G401 (cell line): ENCODE data around the gene CR1. TPM values are rescaled to one million over a fixed set of nuclear protein-coding genes. Genes with fewer than 3 reads are reported as not detected.
A peak's percentile ranks its signal among the peaks of the same experiment; 100 is the strongest.
"Not testable (repeated sequence)": the region's sequence is repeated elsewhere in the genome, so short reads cannot be mapped to it uniquely, and the experiment has no call there.

Experiments used
- DNase-seq: peaks from one replicate; pipeline ENCODE4 v3.0.0-alpha.2; 2015; ENCODE audit warnings: low spot score
- in situ Hi-C: cut with HindIII; loops from 2 replicates; pipeline ENCODE4 v1.10.0; 2016; ENCODE audit warnings: low sequenced_read_pairs, mixed read lengths
- total RNA-seq: library from RNA; depleted of rRNA; stranded (reverse); fragments of >200 nt; shearing (Covaris generic); gene quantifications from 2 replicates; pipeline ENCODE4 v1.2.3, GENCODE V29; 2014; rRNA removed

CR1 gene
- total RNA-seq, 1 experiment from 2014 or later = not detected

- DNase-seq = no peak
- in situ Hi-C loops = no loop called here
Observed at GRCh38 chr1:207658408-207658807, 162.5 kb downstream of the CR1 start.

DNA sequence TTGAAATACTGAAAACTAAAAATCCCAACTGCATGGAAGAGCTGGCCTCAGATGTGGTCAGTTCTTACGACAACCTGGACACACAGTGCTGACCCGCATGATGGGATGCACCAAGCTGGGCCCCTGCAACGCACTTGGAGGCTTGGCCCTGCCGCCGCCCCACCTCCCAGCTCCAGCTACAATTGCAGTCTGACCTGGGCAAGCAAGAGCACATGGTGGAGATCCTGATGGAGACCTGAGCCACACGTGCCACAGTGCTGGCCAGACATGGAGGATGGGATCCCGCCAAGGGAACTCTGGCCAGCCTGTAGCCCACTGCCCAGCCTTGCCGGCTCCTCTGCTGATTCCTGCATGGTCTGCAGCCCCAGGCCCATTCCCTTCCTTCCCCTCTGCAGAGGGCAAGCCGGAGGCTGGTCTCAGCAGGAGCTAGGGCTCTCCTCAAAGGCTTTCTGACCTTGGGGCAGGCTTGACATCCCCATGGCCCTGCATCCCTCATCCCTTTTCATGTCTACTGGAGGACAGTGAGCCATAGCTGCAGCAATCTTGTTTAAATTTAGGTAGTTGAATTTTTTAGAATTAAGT lies 163.0 kb downstream of the CR1 start:
- in situ Hi-C loops = no loop called here
- DNase-seq = no peak

GRCh38 chr1:207659545-207660153 lies 163.7 kb downstream of the CR1 start:
- in situ Hi-C loops = no loop called here
- DNase-seq = no peak

GRCh38 chr1:207661420-207661819 lies 165.5 kb downstream of the CR1 start:
- DNase-seq, in situ Hi-C loops: not testable (repeated sequence)

DNA sequence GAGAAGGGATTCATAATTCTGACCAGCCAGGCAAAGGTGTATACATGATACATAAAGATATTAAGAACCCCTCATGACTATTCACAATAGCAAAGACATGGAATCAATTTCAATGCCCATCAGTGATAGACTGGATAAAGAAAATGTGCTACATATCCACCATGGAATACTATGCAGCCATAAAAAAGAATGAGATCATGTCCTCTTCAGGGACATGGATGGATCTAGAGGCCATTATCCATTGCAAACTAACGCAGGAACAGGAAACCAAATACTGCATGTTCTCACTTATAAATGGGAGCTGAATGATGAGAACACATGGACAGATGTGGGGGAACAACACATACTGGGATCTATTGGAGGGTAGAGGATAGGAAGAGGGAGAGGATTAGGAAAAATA lies 170.4 kb downstream of the CR1 start:
- DNase-seq = no peak
- in situ Hi-C loops = no loop called here

- in situ Hi-C loops = no loop called here
- no peak for DNase-seq
Observed at GRCh38 chr1:207669528-207670009, 173.6 kb downstream of the CR1 start.

- DNase-seq = no peak
- in situ Hi-C loops = no loop called here
Observed at GRCh38 chr1:207670192-207670591, 174.2 kb downstream of the CR1 start.

DNA sequence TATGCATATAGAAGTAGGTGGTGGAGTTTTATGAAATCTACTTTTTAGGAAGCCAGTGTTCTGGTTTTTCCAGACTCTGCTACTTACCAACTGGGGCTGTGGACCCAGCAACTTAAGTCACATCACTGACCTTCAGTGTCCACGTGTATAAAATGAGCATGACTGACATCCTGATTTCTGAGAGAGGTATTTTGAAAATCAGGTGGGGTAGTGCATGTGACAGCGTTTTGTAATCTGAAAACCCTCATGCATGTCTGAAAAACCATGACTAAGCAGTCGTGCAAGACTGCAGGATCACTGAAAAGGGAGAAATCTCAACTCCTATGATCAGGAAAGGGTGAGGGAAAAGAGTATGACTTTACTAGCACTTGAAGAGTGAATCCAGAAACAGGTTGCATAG lies 175.0 kb downstream of the CR1 start:
- DNase-seq = no peak
- in situ Hi-C loops = no loop called here

GRCh38 chr1:207672522-207673130 lies 176.7 kb downstream of the CR1 start:
- in situ Hi-C loops = no loop called here
- peak; percentile 16 for DNase-seq

GRCh38 chr1:207673399-207673798 lies 177.4 kb downstream of the CR1 start:
- DNase-seq = no peak
- in situ Hi-C loops = no loop called here

DNA sequence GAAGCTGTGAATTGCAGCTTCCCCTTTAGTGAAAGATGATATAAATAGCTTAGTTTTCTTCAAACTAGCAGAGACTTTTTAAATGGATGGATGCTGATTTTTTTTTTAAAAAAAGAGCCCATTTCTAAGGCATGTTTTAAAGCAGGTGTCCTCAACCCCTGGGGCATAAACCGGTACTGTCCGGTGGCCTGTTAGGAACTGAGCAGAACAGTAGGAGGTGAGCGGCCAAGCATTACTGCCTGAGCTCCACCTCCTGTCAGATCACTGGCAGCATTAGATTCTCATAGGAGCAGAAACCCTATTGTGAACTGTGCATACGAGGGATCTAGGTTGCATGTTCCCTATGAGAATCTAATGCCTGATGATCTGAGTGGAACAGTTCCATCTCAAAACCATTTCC lies 180.2 kb downstream of the CR1 start:
- DNase-seq = no peak
- in situ Hi-C loops = no loop called here

- DNase-seq, in situ Hi-C loops: not testable (repeated sequence)
Observed at GRCh38 chr1:207680590-207681388, 184.8 kb downstream of the CR1 start.

DNA sequence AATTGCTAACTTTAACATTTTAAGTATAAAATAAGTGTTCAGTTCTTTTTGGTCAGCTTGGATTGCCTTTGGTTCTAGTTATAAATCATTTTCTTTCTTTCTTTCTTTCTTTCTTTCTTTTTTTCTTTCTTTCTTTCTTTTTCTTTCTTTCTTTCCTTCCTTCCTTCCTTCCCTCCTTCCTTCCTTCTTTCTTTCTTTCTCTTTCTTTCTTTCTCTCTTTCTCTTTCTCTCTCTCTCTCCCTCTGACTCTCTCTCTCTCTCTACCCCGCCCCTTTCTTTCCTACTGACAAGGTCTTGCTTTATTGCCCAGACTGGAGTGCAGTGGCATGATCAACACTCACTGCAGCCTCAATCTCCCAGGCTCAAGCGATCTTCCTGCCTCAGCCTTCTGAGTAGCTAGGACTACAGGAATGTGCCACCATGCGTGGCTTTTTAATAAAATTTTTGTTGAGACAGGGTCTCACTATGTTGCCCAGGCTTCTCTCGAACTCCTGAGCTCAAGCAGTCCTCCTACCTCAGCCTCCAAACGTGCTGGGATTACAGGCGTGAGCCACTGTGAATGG lies 187.0 kb downstream of the CR1 start:
- in situ Hi-C loops, DNase-seq: not testable (repeated sequence)

DNA sequence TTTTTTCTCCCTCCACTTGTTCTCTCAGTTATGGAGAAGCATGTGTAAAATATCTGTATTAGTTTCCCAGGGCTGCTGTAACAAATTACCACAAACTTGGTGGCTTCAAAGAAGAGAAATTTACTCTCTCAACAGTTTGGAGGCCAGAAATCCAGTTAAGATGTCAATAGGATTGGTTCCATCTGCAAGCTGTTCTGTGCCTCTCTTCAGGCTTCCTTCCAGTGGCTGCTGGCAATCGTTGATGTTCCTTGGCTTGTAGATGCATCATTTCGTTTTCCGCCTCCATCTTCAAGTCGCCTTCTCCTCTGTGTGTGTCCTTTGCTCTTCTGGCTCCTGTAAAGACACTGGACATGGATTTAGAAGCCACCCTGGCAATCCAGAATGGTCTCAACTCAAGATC lies 194.6 kb downstream of the CR1 start:
- DNase-seq, in situ Hi-C loops: not testable (repeated sequence)

DNA sequence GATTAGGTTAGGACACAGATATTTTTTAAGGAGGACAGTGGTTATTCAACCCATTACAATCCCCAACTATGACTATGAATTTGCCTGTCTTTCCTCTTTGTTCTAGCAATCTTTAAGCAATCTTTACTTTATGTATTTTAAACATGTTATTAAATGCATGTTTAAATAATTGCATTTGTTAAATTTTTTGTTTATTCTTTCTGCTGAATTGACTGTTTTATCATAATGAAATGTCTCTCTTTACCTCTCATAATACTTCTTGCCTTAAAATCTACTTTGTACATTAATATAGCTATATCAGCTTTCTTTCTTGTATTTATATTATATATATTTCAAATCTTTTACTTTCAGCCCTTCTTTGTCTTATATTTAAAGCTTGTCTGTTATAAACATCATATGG lies 195.1 kb downstream of the CR1 start:
- in situ Hi-C loops = no loop called here

More for the DNA sequence above, 195.1 kb downstream of the CR1 start:
- no peak for DNase-seq

Other genes with a start within 250 kb of the CR1 start
- 11.4 and 11.5 TPM in 2 replicates for gene CD55, start 174.5 kb upstream of the CR1 start, total RNA-seq
- not detected in 2 replicates for gene CR2, start 41.8 kb upstream of the CR1 start, total RNA-seq
- gene CR1L, start 149.0 kb downstream of the CR1 start, total RNA-seq = not detected in 2 replicates